NCI-H1417 treated with DMSO at 0.1 percent for 48 hours (cell line): ENCODE data around the gene SH2D4B.
"Not testable (repeated sequence)": the region's sequence is repeated elsewhere in the genome, so short reads cannot be mapped to it uniquely, and the experiment has no call there.

Experiments
- DNase-seq: peaks from one replicate; lab custom pipeline; 2025; lab: John Stamatoyannopoulos, UW

Gene SH2D4B

GRCh38 chr10:80524190-80524909 is 13.4 kb upstream of the SH2D4B start:
- DNase-seq, result no peak

DNA sequence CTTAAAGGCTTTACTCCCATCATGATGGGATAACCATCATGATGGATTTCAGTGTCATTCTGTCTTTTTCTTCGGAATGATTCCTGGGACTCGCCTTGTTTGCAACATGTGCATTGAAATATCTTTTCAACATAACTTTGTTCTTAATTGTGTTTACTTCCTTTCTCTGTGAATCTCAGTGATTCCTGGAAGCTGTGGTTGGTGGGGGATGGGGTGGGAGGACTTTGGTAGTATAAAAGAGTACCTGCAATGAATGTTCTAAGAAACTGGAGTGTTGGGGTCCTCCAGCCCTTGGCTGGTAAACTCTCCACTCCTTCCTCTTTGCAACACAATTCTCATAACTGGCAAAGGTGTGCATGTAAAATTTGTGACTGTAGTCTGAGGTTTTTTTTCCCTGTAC is 11.5 kb upstream of the SH2D4B start:
- DNase-seq, result no peak

GRCh38 chr10:80526742-80527141 is 11.0 kb upstream of the SH2D4B start:
- no peak for DNase-seq

DNA sequence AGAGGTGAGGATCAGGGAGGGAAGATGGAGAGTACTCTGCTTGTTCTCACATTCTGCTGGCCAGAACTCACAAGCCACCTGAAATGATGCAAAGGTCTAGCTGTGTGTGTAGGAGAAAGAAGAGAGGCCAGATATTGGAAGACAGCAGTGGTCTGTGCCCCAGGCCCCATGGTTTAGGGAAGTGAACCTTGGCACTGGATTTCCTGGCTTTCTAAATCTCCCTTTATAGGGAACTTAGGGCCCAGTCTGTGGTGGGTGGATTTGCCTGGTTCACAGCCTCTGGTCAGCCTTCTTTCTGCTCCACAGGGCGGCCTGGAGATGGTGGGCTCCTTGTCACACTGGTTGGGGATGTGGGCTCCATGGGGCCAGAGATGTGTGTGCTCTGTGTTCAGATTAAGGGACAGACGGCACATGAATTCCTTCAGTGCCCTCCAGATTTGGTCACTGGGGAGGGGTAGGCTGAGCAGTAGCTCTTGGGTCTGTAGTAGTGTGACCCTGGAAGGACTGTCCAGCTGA is 9.5 kb upstream of the SH2D4B start:
- DNase-seq, result no peak

- DNase-seq, result no peak
These were observed 8.8 kb upstream of the SH2D4B start for GRCh38 chr10:80528901-80529300.

- no peak for DNase-seq
These were observed 8.1 kb upstream of the SH2D4B start for GRCh38 chr10:80529604-80530003.

GRCh38 chr10:80530251-80530650 is 7.5 kb upstream of the SH2D4B start:
- DNase-seq, result no peak

DNA sequence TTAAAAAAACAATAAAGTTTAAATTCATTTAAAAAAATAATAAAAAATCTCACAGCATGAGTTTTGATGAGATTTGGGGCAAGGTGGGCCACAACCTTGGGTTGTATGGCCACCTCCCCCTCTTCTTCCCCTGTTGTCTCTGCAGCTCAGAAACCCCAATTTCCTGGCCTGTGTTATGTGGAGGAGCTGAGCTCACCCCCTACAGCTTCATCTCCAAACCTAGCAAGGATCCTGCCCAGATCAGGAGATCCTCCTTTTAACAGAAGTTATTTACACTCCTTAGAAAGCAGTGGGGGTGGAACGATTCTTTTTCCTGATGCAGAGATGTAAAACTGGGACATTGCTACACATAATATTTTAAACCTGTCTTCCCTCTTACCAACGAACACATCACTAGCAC is 6.9 kb upstream of the SH2D4B start:
- DNase-seq, result no peak

DNA sequence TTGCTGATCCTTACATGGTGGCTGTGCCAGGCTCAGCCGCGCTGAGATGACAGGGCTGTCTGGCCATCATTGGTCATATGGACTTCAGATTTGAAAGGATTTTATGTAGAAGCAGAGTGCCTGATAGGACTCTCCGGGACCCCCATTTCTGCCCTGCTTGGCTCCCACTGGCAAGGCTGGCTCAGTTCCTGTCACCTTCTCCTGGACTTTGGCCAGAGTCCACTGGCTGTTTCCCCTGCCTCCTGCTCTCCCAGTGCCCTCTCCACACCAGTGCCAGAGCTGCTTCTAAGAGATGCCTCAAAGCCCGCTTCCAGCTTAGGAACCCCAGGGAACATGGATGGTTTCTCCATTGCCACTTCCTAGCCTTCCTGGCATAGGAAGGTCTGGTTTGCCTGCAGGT is 5.1 kb upstream of the SH2D4B start:
- no peak for DNase-seq

GRCh38 chr10:80534059-80534458 is 3.6 kb upstream of the SH2D4B start:
- not testable (repeated sequence) for DNase-seq

DNA sequence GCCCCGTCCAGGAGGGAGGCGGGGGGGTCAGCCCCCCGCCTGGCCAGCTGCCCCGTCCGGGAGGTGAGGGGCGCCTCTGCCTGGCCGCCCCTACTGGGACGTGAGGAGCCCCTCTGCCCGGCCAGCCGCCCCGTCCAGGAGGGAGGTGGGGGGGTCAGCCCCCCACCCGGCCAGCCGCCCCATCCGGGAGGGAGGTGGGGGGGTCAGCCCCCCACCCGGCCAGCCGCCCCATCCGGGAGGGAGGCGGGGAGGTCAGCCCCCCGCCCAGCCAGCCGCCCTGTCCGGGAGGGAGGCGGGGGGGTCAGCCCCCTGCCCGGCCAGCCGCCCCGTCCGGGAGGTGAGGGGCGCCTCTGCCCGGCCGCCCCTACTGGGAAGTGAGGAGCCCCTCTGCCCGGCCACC is 3.1 kb upstream of the SH2D4B start:
- not testable (repeated sequence) for DNase-seq

- no peak for DNase-seq
These were observed 1.9 kb upstream of the SH2D4B start for GRCh38 chr10:80535671-80536360.

DNA sequence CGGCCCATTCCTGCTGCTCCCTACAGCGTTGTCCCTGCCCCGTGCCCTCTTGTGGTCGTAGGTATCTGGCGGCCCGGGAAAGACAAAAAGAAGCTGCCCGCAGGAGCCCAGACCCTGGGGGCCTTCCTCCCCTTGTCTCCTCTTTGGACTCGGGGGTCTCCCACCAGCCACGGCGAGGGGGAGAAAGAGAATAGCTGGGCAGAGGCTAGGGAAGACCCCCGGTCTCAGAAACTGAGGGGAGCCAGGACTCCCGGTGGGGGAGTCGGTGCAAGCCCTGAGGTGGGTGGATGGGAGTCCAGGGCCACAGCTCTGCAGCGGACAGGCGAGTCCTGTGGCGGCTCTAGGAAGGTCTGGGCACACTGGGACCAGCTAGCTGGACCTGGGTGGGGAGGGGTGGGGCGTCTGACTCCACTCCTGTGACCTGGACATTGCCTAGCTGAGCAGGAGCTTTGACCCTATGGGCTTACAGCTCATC is 1.3 kb upstream of the SH2D4B start:
- DNase-seq, result no peak

- no peak for DNase-seq
These were observed 491 bp upstream of the SH2D4B start for GRCh38 chr10:80537086-80537735.

GRCh38 chr10:80538481-80539185 is 931 bp downstream of the SH2D4B start:
- DNase-seq, result no peak

DNA sequence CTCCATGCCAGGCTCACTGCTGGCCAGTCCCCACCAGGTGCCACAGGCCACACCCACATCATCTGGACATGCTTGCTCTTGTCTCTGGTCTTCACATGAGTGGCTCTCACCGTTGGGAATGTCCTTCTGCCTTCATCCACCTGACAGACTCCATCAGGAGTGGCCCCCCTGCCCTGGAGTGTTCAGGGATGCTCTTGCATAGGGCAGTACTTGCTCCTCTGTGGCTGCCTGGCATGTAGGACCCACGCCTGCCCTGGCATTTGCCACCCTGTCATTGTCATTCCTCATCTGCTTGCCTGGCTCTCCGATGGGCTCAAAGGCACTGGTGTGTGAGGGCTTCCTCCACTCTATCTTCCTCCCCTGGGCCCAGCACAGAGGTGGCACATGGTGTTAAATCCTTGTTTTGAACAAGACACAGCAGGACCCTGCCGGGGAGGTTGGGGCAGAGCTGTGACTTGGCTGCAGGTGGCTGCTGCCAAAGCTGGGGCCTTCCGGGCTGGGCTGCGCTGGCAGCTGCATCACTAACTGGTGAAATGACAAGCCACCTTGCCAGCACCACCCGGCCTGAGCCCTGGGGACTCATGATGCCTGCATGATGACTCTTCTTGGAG is 1.8 kb downstream of the SH2D4B start:
- DNase-seq, result no peak

DNA sequence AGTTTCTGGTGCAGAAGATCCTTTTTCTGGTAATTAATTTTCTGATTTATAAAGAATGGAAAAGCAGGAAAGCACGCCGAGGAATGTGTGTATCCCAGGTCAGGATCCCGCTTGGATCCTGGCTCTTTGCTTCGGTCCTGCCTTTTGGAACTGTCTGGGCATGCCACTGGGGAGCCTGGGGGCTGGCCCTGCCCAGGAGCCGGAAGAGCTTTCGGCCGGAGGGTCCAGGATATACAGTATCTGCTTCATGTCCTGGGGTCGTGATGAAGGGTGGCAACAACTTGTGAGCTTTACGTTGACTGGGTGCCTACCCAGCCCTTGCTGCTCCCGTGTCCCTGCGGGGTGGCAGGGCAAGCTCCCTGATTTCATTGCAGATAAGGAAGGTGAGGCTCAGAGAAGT is 2.4 kb downstream of the SH2D4B start:
- no peak for DNase-seq

DNA sequence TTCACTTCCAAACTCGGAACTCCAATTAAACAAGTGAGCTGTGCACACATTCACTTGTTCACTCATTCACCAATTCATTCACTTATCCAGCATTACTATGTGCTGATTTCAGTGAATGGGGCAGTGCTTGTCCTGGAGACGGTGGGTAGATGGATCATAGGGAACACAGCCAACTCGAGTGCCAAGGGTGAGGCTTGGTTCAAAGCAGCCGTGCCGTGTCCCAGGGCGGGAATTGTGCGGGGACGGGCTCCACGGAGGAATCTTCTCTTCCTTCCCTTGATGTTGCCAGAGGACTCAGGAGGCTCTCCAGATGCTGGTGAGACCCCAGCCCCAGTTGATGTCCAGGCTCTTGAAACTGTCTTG is 2.9 kb downstream of the SH2D4B start:
- no peak for DNase-seq

DNA sequence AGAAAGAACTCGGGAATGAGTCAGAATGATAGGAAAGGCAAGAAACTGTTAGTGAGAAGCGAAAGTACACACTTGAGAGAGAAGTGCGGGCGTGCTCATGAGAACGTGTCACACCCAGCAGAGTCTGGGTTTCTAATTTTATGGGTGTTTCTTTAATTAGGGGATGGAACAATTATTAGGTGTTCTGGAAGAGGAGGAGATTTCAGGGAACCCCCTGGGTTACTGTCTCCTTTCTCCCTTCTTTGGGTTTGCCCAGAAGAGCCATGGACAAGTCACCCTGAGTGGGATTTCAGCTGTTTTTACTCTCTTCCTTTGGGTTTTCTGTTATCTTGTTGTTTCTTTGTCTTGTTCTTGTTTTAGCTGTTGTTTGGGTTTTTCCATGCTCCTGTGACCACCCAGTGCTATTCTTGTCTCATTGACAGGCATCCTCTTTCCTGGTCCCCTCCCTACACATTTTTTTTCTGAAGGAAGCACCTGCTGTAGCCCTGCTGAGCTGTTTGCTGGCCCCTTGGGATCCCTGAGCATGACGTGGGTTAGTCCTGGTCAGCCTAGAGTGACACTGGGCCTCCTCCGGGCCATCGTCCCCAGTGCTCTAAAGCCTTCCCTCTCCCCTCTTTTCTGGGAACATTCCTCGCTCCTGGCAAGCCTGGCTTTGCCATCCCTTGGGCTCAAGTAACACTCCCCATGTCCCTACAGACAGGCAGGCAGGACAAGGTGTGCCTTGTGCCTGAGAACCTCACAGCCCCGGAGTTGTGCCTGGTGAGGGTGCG is 3.5 kb downstream of the SH2D4B start:
- DNase-seq, result no peak

GRCh38 chr10:80542053-80542452 is 4.4 kb downstream of the SH2D4B start:
- no peak for DNase-seq

DNA sequence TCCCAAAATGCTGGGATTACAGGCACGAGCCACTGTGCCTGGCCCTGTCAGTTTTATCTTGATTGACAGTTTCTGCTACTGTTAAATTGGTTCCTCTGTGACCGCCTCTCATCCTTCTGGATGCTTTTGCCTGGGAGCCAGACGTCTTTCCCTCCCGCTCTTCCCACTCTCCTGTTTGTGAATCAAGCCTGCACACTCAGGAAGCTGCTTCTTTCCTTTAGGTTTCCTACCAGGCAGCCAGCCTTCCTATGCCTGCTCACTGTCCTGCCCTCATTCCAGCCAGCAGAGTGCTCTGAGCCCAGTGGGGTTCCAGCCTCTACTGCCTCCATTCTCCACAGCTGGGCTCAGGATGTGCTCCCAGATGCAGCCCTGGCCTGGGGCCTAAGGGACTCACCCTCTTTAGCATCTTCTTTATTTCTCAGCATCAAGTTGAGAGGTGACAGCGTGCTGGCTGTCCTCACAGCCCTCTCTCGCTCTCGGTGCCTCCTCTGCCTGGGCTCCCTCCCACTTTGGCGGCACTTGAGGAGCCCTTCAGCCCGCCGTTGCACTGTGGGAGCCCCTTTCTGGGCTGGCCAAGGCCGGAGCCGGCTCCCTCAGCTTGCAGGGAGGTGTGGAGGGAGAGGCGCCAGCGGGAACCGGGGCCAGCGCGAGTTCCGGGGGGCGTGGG is 5.1 kb downstream of the SH2D4B start:
- DNase-seq, result no peak
